ENCODE measurements around the gene CAMK2N2.

CAMK2N2 gene

GRCh38 chr3:184239708-184240107 lies 21.6 kb downstream of the CAMK2N2 start:
- DNase-seq, result no peak

- no peak for DNase-seq
Observed at GRCh38 chr3:184239221-184239620, 22.1 kb downstream of the CAMK2N2 start.

DNA sequence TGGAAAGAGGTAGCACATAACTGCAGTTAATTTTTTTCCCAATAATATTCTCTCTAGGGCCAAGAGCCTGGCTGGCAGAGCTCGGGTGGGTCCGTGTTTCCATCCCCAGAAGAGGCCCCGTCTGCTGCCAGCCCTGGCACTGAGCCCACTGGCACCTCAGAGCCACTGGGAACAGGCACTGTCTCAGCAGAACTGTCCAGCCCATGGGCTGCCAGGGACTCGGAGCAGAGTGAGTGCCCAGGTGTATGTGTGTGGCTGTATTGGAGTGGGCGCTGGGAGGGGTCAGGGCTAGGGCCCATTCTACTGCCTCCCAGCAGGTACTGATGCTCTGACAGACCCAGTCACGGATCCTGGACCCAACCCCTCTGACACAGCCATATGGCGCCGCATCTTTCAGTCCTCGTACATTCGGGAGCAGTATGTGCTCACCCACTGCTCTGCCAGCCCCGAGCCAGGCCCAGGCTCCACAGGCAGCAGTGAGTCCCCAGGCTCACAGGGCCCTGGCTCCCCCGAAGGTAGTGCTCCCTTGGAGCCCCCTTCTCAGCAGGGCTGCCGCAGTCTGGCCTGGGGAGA lies 23.0 kb downstream of the CAMK2N2 start:
- no peak for DNase-seq

- DNase-seq, result no peak
Observed at GRCh38 chr3:184237807-184238206, 23.5 kb downstream of the CAMK2N2 start.

DNA sequence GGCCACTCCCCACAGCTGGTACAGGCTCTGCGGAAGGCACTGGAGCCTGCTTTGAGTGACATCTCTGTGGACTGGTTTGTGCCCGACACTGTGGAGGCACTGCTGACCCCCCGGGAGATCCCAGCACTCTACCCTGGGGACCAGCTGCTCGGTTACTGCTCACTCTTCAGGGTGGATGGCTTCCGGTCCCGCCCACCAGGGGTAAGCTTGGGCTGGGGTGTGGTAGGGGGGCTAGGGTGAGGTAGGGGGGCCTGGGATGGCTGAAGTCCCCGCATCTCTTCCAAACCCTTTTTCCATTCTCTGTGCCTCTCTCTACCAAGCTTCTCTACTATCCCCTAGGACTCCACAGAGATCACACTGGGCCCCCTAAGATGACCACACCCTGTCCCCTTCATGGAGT lies 24.1 kb downstream of the CAMK2N2 start:
- DNase-seq, result no peak

- no peak for DNase-seq
Observed at GRCh38 chr3:184236636-184237035, 24.7 kb downstream of the CAMK2N2 start.

GRCh38 chr3:184236033-184236410 lies 25.3 kb downstream of the CAMK2N2 start:
- no peak for DNase-seq

GRCh38 chr3:184235381-184236032 lies 25.8 kb downstream of the CAMK2N2 start:
- no peak for DNase-seq

DNA sequence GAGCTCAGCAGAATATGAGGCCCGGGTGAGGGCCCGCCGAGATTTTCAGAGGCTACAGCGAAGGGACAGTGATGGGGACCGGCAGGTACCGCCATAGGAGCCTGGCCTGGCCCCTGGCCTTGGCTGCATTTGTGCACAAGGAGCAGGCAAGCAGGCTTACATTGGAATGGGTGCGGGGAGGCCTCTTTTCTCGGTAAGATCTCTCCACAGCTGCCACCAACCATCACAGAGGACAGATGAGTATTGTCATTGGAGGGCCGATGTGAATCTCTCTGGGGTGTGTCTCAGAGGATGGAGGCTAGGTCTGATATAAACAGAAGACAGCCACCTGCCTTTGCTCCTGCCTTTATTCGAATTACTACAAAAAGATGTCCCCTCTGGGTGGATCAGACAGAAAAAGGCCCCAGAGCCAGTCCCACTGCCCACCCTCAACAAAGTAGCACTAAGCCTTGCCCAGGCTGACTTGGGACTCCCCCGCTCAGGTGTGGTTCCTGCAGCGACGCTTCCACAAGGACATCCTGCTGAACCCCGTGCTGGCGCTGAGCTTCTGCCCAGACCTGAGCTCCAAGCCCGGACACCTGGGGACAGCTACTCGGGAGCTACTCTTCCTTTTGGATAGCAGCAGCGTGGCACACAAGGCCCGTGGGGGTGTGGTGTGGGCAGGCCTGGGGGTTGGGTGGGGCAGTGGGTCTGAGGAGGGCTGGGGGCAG lies 26.5 kb downstream of the CAMK2N2 start:
- no peak for DNase-seq

GRCh38 chr3:184234224-184234623 lies 27.1 kb downstream of the CAMK2N2 start:
- no peak for DNase-seq

- DNase-seq, result no peak
Observed at GRCh38 chr3:184233127-184233843, 28.1 kb downstream of the CAMK2N2 start.

DNA sequence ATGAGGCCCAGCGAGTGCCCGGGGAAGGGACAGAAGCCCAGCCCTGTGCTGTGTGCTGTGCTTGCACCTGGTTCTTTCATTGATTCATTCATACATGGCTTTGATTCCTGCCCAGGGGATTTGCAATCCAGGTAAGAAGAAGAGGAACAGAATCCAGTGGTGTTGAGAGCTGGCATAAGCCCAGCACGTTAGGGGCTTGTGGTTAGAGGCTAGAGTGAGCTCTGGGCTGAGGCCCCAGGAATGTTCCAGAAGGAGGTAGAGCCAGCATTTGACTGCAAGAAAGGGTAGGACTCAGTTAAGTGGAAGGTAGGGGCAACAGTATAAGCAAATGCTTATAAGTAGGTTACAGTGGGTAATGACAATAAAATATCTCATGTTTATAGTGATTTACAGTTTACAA lies 29.7 kb downstream of the CAMK2N2 start:
- DNase-seq, result no peak

GRCh38 chr3:184230603-184231528 lies 30.5 kb downstream of the CAMK2N2 start:
- DNase-seq, result no peak

DNA sequence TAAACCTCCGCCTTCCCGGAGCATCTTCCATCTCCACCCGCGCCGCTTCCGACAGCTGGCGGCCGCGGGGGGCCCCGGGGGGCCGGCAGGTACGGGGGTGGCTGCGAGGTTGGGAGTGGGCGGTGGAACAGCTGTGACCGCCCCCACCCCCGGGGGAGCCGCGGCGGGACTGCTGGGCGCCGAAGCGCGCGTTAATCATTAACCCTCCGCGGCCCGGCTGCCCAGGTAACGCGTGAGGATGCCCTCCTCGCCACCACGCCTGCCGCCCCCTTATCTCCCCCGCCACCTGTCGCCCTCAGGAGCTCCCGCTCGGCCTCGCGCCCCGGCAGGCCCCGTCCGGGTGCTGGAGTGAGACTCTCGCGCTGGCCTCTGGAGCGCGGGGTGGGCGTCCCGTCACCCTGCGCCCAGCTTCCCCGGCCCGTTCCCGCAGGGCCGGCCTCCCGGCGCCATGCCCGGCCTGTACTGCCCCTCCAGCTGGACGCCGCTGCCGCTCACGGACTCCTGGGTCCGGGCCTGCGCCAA lies 31.2 kb downstream of the CAMK2N2 start:
- no peak for DNase-seq

- peak; percentile 65 for DNase-seq
Observed at GRCh38 chr3:184229394-184230080, 31.8 kb downstream of the CAMK2N2 start, which contains the start of gene VWA5B2. TSS of gene VWA5B2 (plus strand) at chr3:184229585. CDS start at chr3:184230529, 944 bp downstream.

GRCh38 chr3:184228376-184229137 lies 32.8 kb downstream of the CAMK2N2 start:
- no peak for DNase-seq

DNA sequence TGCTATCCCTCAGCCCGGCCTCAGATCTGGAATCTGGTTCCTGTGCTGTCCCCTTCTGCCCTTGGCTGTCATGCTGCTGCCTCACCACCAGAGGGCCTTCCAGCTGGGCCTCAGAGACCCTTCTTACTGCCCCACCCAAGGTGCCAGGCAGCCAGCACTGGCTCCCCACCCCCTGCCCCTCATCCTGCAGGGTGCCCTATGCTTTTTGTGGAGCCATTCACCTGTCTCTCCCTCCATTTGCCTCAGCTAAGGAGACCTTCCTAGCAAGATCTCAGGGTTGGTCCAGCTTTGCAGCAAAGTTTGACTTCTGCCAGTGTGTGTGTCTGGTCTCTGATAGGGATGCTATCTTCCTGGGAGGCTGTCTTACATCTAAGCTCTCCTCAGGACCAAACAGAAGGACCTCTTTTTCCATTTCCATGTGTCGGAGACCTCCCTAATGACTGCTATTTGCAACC lies 33.8 kb downstream of the CAMK2N2 start:
- DNase-seq, result no peak

GRCh38 chr3:184223946-184224345 lies 37.4 kb downstream of the CAMK2N2 start:
- DNase-seq, result no peak

- no peak for DNase-seq
Observed at GRCh38 chr3:184222521-184222920, 38.8 kb downstream of the CAMK2N2 start.

- DNase-seq, result no peak
Observed at GRCh38 chr3:184218814-184219213, 42.5 kb downstream of the CAMK2N2 start.

DNA sequence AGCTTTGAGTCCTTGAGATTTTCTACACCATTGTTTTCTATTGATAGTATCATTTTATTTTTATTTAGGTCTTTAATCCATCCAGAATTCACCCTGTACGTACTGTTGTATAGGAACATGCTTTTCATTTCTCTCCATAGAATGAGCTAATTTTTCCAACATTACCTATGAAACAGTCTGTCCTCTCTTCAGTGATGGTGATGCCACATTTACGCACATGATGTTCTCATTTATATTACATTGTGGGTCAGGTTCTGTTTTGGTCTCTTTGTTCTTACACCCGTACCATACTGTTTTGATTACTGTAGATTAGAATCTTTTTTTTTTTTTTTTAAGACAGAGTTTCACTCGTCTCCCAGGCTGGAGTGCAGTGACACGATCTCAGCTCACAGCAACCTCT lies 49.6 kb downstream of the CAMK2N2 start:
- no peak for DNase-seq
